ENCODE data around the gene WNT2B. TPM values are rescaled to one million over a fixed set of nuclear protein-coding genes. Genes with fewer than 3 reads are reported as not detected.
A peak's percentile ranks its signal among the peaks of the same experiment; 100 is the strongest.

The WNT2B gene
- total and polyA plus RNA-seq, 9 of the 15 experiments (the other 6 are each of a cell fraction or from before 2014, with no cell fraction given): 0.02 to 0.06 (median 0.04) TPM; not detected in 3

- TF ChIP-seq ZBTB12 (CRISPR knock-in tag; IDR thresholded peaks at IDR 0.05): no peak
- no peak for TF ChIP-seq ZNF212 (CRISPR knock-in tag; IDR thresholded peaks at IDR 0.05)
- TF ChIP-seq, protein P1, sequence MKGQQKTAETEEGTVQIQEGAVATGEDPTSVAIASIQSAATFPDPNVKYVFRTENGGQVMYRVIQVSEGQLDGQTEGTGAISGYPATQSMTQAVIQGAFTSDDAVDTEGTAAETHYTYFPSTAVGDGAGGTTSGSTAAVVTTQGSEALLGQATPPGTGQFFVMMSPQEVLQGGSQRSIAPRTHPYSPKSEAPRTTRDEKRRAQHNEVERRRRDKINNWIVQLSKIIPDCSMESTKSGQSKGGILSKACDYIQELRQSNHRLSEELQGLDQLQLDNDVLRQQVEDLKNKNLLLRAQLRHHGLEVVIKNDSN (CRISPR knock-in tag; IDR thresholded peaks at IDR 0.05): no peak
- no peak for TF ChIP-seq SP2 (IDR thresholded peaks at IDR 0.05; ENCODE audit: extremely low read depth, low read depth, low read length, poor library complexity, severe bottlenecking)
- no peak for TF ChIP-seq ZNF184 (CRISPR knock-in tag; IDR thresholded peaks at IDR 0.05)
- peak; percentile 59; the same call in 1 of the 2 replicates for TF ChIP-seq FOXM1 (IDR thresholded peaks at IDR 0.05; ENCODE audit: low read depth)
- TF ChIP-seq FOXM1 (CRISPR knock-in tag; IDR thresholded peaks at IDR 0.05; ENCODE audit: low read depth): no peak
- TF ChIP-seq, protein P2, sequence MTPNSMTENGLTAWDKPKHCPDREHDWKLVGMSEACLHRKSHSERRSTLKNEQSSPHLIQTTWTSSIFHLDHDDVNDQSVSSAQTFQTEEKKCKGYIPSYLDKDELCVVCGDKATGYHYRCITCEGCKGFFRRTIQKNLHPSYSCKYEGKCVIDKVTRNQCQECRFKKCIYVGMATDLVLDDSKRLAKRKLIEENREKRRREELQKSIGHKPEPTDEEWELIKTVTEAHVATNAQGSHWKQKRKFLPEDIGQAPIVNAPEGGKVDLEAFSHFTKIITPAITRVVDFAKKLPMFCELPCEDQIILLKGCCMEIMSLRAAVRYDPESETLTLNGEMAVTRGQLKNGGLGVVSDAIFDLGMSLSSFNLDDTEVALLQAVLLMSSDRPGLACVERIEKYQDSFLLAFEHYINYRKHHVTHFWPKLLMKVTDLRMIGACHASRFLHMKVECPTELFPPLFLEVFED (CRISPR knock-in tag; conservative IDR thresholded peaks at IDR 0.05): no peak
- TF ChIP-seq ZBTB17 (CRISPR knock-in tag; IDR thresholded peaks at IDR 0.05): no peak
- peak; percentile 84 for TF ChIP-seq MTA2 (IDR thresholded peaks at IDR 0.05; ENCODE audit: low read depth)
- no peak for TF ChIP-seq ZNF431 (CRISPR knock-in tag; IDR thresholded peaks at IDR 0.05)
- no peak for TF ChIP-seq CAMTA2 (CRISPR knock-in tag; conservative IDR thresholded peaks at IDR 0.05)
- no peak for TF ChIP-seq ZBED1 (IDR thresholded peaks at IDR 0.05)
- peak; percentile 68 for TF ChIP-seq SMARCE1 (IDR thresholded peaks at IDR 0.05)
- TF ChIP-seq TEAD2 (tag; IDR thresholded peaks at IDR 0.05): no peak
- TF ChIP-seq ZNF551 (CRISPR knock-in tag; IDR thresholded peaks at IDR 0.05): no peak
- no peak for TF ChIP-seq RAD21 (CRISPR knock-in tag; conservative IDR thresholded peaks at IDR 0.05 in 1 of 2, IDR thresholded peaks at IDR 0.05 in 1 of 2)
- TF ChIP-seq ZNF23 (CRISPR knock-in tag; IDR thresholded peaks at IDR 0.05): no peak
- TF ChIP-seq HMG20A (CRISPR knock-in tag; conservative IDR thresholded peaks at IDR 0.05): no peak
- TF ChIP-seq, protein P3, sequence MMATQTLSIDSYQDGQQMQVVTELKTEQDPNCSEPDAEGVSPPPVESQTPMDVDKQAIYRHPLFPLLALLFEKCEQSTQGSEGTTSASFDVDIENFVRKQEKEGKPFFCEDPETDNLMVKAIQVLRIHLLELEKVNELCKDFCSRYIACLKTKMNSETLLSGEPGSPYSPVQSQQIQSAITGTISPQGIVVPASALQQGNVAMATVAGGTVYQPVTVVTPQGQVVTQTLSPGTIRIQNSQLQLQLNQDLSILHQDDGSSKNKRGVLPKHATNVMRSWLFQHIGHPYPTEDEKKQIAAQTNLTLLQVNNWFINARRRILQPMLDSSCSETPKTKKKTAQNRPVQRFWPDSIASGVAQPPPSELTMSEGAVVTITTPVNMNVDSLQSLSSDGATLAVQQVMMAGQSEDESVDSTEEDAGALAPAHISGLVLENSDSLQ (IDR thresholded peaks at IDR 0.05): 0 out of 2 replicates have a peak, but pooled peaks have one; percentile 5
- no peak for TF ChIP-seq RBM39 (optimal IDR thresholded peaks at IDR 0.05; ENCODE audit: low read depth, low read length)
- 0 out of 2 replicates have a peak, but pooled peaks have one; percentile 21 for TF ChIP-seq KHSRP (IDR thresholded peaks at IDR 0.05)
- TF ChIP-seq, protein P4, sequence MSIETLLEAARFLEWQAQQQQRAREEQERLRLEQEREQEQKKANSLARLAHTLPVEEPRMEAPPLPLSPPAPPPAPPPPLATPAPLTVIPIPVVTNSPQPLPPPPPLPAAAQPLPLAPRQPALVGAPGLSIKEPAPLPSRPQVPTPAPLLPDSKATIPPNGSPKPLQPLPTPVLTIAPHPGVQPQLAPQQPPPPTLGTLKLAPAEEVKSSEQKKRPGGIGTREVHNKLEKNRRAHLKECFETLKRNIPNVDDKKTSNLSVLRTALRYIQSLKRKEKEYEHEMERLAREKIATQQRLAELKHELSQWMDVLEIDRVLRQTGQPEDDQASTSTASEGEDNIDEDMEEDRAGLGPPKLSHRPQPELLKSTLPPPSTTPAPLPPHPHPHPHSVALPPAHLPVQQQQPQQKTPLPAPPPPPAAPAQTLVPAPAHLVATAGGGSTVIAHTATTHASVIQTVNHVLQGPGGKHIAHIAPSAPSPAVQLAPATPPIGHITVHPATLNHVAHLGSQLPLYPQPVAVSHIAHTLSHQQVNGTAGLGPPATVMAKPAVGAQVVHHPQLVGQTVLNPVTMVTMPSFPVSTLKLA (conservative IDR thresholded peaks at IDR 0.05): peak in 1 of 2 experiments; percentile 73; a peak in 3 of 4 replicates
- no peak for TF ChIP-seq NFE2 (IDR thresholded peaks at IDR 0.05; ENCODE audit: low read depth)
- TF ChIP-seq, protein P5, sequence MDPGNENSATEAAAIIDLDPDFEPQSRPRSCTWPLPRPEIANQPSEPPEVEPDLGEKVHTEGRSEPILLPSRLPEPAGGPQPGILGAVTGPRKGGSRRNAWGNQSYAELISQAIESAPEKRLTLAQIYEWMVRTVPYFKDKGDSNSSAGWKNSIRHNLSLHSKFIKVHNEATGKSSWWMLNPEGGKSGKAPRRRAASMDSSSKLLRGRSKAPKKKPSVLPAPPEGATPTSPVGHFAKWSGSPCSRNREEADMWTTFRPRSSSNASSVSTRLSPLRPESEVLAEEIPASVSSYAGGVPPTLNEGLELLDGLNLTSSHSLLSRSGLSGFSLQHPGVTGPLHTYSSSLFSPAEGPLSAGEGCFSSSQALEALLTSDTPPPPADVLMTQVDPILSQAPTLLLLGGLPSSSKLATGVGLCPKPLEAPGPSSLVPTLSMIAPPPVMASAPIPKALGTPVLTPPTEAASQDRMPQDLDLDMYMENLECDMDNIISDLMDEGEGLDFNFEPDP (CRISPR knock-in tag; IDR thresholded peaks at IDR 0.05): no peak
Observed at GRCh38 chr1:112462953-112463279, 45.8 kb upstream of the WNT2B start (continued).

All from K562 (cell line).